Measurements from ENCODE around the gene RECQL.

Gene RECQL

DNA sequence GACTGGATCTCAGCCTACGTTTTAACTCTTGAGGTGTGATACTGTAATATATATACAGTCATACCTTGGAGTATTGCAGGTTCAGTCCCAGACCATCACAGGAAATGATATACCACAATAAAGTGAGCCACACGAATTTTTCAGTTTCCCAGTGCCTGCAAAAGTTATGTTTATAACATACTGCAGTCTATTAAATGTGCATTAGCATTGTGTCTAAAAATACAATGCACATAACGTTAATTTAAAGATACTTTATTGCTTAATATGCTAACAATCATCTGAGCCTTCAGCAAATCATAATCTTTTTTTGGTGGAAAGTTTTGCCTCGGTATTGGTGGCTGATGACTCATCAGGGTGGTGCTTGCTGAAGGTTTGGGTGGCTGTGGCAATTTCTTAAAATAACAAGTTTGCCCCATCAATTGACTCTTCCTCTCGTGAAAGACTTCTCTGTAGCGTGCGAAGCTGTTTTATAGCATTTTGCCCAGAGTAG lies 45.1 kb downstream of the RECQL start:
- DNase-seq (ENCODE audit: low spot score) = no peak
- TF ChIP-seq, protein P1, sequence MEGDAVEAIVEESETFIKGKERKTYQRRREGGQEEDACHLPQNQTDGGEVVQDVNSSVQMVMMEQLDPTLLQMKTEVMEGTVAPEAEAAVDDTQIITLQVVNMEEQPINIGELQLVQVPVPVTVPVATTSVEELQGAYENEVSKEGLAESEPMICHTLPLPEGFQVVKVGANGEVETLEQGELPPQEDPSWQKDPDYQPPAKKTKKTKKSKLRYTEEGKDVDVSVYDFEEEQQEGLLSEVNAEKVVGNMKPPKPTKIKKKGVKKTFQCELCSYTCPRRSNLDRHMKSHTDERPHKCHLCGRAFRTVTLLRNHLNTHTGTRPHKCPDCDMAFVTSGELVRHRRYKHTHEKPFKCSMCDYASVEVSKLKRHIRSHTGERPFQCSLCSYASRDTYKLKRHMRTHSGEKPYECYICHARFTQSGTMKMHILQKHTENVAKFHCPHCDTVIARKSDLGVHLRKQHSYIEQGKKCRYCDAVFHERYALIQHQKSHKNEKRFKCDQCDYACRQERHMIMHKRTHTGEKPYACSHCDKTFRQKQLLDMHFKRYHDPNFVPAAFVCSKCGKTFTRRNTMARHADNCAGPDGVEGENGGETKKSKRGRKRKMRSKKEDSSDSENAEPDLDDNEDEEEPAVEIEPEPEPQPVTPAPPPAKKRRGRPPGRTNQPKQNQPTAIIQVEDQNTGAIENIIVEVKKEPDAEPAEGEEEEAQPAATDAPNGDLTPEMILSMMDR (IDR thresholded peaks at IDR 0.05; ENCODE audit: extremely low read depth, missing control alignments) = no peak

DNA sequence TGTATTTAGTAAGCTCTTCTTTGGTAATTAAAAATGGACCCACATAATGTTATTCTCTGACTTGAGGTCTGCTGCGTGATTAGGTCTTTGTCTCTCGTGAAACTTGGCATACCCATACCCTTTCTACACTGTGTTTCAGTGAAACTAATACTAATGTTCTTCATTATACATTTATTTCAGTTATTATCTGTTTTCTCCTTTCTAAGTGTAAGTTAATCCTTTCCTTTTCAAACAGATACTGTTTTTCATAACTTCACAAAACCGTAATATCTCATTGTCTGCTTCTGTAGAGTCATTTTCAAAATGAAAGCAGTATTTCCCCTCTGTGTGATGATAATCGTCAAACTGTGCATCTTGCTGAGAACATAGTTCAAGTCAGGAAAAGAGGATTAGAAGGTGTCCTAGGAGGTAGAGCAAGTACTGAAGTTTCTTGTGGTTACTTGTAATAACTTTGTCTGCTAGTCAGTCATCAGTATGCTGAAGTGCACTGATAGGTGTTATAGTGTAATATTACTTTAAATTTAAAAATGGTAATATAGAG lies 48.1 kb downstream of the RECQL start:
- TF ChIP-seq, protein P1 (IDR thresholded peaks at IDR 0.05; ENCODE audit: extremely low read depth, missing control alignments) = no peak
- no peak for DNase-seq (ENCODE audit: low spot score)

DNA sequence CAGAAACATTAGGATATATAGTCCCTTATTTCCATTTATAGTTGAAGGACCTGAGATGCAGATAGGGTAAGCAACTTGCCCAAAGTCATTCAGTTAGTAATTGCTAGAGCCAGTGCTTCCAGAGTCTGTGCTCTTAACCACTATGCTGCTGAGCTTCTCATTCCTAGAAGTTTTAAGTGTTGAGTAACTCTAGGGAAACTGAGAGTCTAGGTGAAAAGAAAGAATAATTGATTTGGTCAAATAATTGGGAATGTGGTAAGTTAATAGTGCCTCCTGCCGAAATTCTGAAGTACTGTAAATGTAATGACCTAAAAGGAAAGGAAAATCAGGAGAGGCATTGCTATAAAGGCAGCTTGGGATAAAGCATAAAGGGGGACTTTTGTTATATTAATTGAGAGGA lies 49.9 kb downstream of the RECQL start:
- TF ChIP-seq, protein P1 (IDR thresholded peaks at IDR 0.05; ENCODE audit: extremely low read depth, missing control alignments) = no peak
- DNase-seq (ENCODE audit: low spot score) = no peak

DNA sequence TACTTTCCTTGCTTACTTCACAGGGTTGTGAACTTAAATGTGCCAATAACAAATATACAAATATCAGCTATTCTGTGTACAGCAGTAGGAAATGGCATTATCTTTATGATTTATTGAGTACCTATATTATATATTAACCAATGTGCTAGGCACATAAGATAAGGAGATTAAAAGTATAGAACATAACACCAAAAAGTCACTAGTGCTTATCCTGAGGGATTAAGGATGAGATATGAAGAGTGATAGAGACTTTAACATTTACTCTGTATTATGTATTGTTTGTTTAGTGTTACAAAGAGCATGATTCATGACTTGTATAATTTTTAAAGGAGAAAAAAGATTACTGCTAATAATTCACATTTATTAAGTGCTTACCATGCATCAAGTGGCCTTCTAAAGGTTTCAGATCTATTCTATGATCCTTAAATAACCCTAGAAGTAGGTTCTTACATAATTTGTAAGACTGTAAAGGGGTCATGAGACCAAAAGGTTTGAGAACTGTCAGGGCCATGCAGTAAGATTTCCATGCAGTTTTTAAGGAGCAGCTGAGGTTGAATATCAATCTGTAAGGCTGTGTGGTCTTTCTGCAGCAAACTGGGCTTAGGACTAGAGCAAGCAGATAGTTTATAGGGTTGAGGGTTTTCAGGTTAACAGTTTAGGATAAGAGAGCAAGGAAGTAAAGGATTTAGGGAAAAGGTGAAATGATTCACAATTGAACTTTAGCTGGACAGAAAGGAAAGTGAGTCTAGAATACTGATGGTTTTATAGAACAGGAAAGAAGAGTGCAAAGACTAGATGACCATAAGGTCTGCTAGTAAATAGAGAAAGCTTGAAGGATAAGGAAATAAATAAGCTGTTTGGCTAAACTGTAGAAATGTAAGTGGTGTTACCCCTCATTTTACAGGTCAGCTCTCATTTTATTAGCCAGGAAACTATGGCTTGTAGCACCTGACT lies 57.0 kb downstream of the RECQL start:
- TF ChIP-seq, protein P1 (IDR thresholded peaks at IDR 0.05; ENCODE audit: extremely low read depth, missing control alignments) = no peak
- DNase-seq (ENCODE audit: low spot score) = no peak

DNA sequence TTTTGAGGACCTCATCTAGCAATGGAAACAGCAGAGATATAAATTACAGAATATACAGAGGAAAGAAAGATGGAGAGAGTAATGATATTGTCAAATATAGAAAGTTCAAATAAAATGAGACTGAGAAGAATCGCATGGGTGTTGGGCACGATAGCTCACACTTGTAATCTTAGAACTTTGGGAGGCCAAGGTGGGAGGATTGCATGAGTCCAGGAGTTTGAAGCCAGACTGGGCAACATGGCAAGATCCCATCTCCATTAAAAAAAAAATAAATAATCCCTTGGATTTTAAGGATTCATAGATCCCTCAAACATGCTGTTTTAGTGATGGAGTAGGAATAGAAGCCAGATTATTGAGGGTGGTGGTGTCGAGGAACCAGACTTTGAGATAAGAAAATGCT lies 62.1 kb downstream of the RECQL start:
- DNase-seq (ENCODE audit: low spot score) = no peak
- TF ChIP-seq, protein P1 (IDR thresholded peaks at IDR 0.05; ENCODE audit: extremely low read depth, missing control alignments) = no peak

DNA sequence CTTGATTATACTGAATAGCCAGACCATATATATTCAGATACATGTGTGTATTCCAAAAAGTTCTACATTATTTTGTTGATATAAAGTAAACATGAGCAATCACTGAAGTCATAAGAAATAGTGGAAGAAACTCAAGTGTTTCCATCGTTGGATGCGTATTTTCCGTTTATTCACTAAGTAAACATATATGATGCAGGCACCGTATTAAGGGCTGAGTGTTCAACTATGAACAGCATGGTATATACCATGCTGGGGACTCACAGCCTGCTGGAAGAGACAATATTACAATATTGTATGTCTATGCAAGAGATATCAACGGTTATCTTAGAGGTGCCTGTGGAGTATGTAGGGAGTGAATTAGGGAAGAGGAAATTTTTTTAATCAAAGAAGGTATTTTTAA lies 62.8 kb downstream of the RECQL start:
- TF ChIP-seq, protein P1 (IDR thresholded peaks at IDR 0.05; ENCODE audit: extremely low read depth, missing control alignments) = no peak
- DNase-seq (ENCODE audit: low spot score) = no peak

DNA sequence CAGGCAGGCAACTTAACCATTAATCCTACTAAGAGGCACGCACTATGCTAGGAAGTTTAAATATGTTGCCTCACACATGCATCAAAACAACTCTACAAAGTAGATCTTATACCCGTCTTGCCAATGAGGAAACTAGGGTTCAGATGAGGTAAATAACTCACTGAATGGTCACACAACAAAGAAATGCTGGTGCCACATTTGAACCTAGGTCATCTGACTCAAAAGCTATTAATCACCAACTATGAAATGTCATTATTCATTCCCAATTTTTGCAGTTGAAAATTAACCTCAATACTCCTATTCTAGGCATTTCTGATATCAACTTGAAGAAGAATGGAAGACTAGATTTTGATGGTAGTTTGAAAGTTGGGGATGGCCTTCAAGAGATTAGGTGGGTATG lies 66.7 kb downstream of the RECQL start:
- TF ChIP-seq, protein P1 (IDR thresholded peaks at IDR 0.05; ENCODE audit: extremely low read depth, missing control alignments) = no peak
- no peak for DNase-seq (ENCODE audit: low spot score)
